ENCODE results near the gene ABCC1. TPM values are rescaled to one million over a fixed set of nuclear protein-coding genes. Genes with fewer than 3 reads are reported as not detected.

ABCC1 gene
- polyA plus RNA-seq, 3 donors = 1.4 to 23.6 (median 3.0) TPM

DNA sequence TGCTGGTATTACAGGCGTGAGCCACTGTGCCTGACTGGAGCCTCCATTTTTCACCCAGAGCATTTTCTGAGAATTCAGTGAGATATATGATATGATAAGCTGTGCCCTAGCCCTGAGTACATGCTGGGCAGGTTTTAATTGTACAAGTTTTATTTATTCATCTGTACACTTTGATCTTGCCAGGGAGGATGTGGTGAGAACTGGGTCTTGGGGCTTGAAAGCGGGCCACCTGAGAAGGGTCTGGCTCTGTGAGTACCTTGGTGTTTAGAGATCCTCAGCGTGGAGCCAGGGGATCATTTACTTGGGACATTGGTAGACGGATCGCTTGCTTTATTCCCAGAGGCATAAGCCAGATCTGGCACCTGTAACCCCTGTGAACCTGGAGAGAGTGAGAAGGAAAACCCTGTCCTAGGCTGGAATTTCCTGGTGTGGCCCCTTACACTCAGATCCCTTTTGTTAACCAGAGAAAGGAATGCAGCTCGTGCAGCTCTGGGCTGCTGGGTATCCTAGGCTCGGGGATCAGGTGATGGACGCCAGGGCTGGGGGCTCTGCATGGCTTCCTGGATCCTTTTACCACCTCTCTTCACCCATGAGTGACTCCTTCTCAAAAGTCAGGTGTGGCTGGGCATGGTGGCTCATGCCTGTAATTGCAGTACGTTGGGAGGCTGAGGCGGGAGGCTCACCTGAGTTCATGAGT lies 91.9 kb downstream of the ABCC1 start:
- Mint-ChIP-seq H3K9me3 (peaks cover 0 to 1% (median 0%) of the 10 kb centered on the region in 7 donors), H3K27ac (peak overlapping the region in 1 of 7 donors; percentile 19), H3K36me3 (peaks cover 69 to 88% of the 10 kb centered on the region in 2 donors), H3K4me1 (peaks cover 7% of the 10 kb centered on the region), H3K4me3 (no peak overlapping the region), H3K27me3 (ENCODE audit: low read depth in 3 of 3) (peaks cover 0 to 2% (median 0%) of the 10 kb centered on the region in 3 donors)
- Histone ChIP-seq H3K36me3 (replicated peaks in 1 of 2; ENCODE audit: control insufficient read depth in 1 of 2, insufficient read depth in 2 of 2, low read length in 2 of 2) (peaks cover 67 to 87% of the 10 kb centered on the region in 2 donors), H2AFZ (ENCODE audit: insufficient read depth, low read depth, low read length, poor library complexity, severe bottlenecking) (no peak overlapping the region), H3K9ac (ENCODE audit: insufficient read depth, low read length, poor library complexity, severe bottlenecking) (no peak overlapping the region), H3K4me2 (replicated peaks; ENCODE audit: extremely low read depth, low read length, poor library complexity, severe bottlenecking) (no peak overlapping the region), H3K9me3 (replicated peaks in 1 of 2; ENCODE audit: control insufficient read depth in 1 of 2, insufficient read depth in 1 of 2, low read length in 2 of 2) (no peaks in the 10 kb centered on the region), H3K27ac (ENCODE audit: low read depth in 1 of 2, low read length in 2 of 2) (no peak overlapping the region), H3K27me3 (ENCODE audit: control insufficient read depth in 2 of 2, insufficient read depth in 2 of 2, low read length in 2 of 2) (no peaks in the 10 kb centered on the region), H3K79me2 (ENCODE audit: insufficient read depth, low read length) (no peaks in the 10 kb centered on the region), H3K4me1 (ENCODE audit: control insufficient read depth in 1 of 2, insufficient read depth in 2 of 2, low read length in 2 of 2) (peaks cover 0 to 5% of the 10 kb centered on the region in 2 donors), H3K4me3 (replicated peaks in 1 of 3; ENCODE audit: low read depth in 2 of 3, low read length in 3 of 3) (no peak overlapping the region), H4K20me1 (ENCODE audit: insufficient read depth, low read length) (peaks cover 6% of the 10 kb centered on the region)
- WGBS (ENCODE audit: insufficient coverage) = 90% methylated on average over 8 of the region's 10 CpGs
- no peak for DNase-seq
- intact Hi-C loops (cut with micrococcal nuclease) = no loop called here
- TF ChIP-seq, protein P1, sequence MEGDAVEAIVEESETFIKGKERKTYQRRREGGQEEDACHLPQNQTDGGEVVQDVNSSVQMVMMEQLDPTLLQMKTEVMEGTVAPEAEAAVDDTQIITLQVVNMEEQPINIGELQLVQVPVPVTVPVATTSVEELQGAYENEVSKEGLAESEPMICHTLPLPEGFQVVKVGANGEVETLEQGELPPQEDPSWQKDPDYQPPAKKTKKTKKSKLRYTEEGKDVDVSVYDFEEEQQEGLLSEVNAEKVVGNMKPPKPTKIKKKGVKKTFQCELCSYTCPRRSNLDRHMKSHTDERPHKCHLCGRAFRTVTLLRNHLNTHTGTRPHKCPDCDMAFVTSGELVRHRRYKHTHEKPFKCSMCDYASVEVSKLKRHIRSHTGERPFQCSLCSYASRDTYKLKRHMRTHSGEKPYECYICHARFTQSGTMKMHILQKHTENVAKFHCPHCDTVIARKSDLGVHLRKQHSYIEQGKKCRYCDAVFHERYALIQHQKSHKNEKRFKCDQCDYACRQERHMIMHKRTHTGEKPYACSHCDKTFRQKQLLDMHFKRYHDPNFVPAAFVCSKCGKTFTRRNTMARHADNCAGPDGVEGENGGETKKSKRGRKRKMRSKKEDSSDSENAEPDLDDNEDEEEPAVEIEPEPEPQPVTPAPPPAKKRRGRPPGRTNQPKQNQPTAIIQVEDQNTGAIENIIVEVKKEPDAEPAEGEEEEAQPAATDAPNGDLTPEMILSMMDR (IDR thresholded peaks at IDR 0.05) = no peak

DNA sequence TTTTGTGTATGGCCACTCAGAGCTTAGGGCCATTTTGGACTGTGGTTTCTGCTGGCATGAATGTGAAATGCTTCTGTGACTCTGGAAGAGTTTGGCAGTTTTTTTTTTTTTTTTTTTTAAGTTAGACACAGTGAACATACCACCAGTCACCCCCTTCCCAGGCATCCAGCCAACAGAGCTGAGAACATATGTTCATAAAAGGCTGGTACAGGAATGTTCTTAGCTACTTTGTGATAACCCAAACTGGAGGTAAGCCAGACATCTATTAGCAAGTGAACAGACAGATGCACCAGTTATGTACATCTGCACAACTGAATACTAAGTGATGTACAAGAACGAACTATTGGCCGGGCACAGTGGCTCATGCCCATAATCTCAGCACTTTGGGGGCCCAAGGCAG lies 92.7 kb downstream of the ABCC1 start:
- Histone ChIP-seq H3K4me1 (ENCODE audit: control insufficient read depth in 1 of 2, insufficient read depth in 2 of 2, low read length in 2 of 2) (peaks cover 0 to 5% of the 10 kb centered on the region in 2 donors), H3K9ac (ENCODE audit: insufficient read depth, low read length, poor library complexity, severe bottlenecking) (no peak overlapping the region), H4K20me1 (ENCODE audit: insufficient read depth, low read length) (peaks cover 6% of the 10 kb centered on the region), H3K4me2 (replicated peaks; ENCODE audit: extremely low read depth, low read length, poor library complexity, severe bottlenecking) (no peak overlapping the region), H3K79me2 (ENCODE audit: insufficient read depth, low read length) (no peaks in the 10 kb centered on the region), H3K27ac (ENCODE audit: low read depth in 1 of 2, low read length in 2 of 2) (no peak overlapping the region), H2AFZ (ENCODE audit: insufficient read depth, low read depth, low read length, poor library complexity, severe bottlenecking) (no peak overlapping the region), H3K27me3 (ENCODE audit: control insufficient read depth in 2 of 2, insufficient read depth in 2 of 2, low read length in 2 of 2) (no peaks in the 10 kb centered on the region), H3K9me3 (replicated peaks in 1 of 2; ENCODE audit: control insufficient read depth in 1 of 2, insufficient read depth in 1 of 2, low read length in 2 of 2) (no peaks in the 10 kb centered on the region), H3K4me3 (replicated peaks in 1 of 3; ENCODE audit: low read depth in 2 of 3, low read length in 3 of 3) (no peak overlapping the region), H3K36me3 (replicated peaks in 1 of 2; ENCODE audit: control insufficient read depth in 1 of 2, insufficient read depth in 2 of 2, low read length in 2 of 2) (peaks cover 66 to 87% of the 10 kb centered on the region in 2 donors)
- Mint-ChIP-seq H3K27me3 (ENCODE audit: low read depth in 3 of 3) (peaks cover 0 to 2% (median 0%) of the 10 kb centered on the region in 3 donors), H3K9me3 (peaks cover 0 to 1% (median 0%) of the 10 kb centered on the region in 7 donors), H3K4me1 (peaks cover 7% of the 10 kb centered on the region), H3K4me3 (no peak overlapping the region), H3K27ac (no peak overlapping the region), H3K36me3 (peaks cover 71 to 88% of the 10 kb centered on the region in 2 donors)
- WGBS (ENCODE audit: insufficient coverage) = 92% methylated on average over 2 of the region's 2 CpGs
- no peak for DNase-seq
- intact Hi-C loops (cut with micrococcal nuclease) = no loop called here
- TF ChIP-seq, protein P1 (IDR thresholded peaks at IDR 0.05) = no peak
